Smooth muscle cell (in vitro differentiated cells): Measurements from ENCODE around the gene SGK1. TPM values are rescaled to one million over a fixed set of nuclear protein-coding genes. Genes with fewer than 3 reads are reported as not detected.

Experiments used
- DNase-seq: peaks from one replicate; lab custom pipeline; 2025; ENCODE audit not compliant: unreplicated experiment; lab: John Stamatoyannopoulos, UW
- H2AFZ ChIP-seq: fragments of 200-600 bp; sonication (generic); 2 replicates; pipeline ENCODE4 v1.6.0; 2016; ENCODE audit warnings: antibody characterized with exemption, low read depth, mild to moderate bottlenecking
- H3F3A ChIP-seq: fragments of 200-600 bp; sonication (generic); 2 replicates; pipeline ENCODE4 v1.6.0; 2017; ENCODE audit warnings: antibody characterized with exemption, low read depth
- H3K27ac ChIP-seq: fragments of 200-600 bp; sonication (generic); 2 replicates; pipeline ENCODE4 v1.5.1; 2016; ENCODE audit warnings: low read depth, mild to moderate bottlenecking
- H3K27me3 ChIP-seq: fragments of 200-600 bp; sonication (generic); 2 replicates; pipeline ENCODE4 v1.6.1; 2016; ENCODE audit warnings: low read depth, mild to moderate bottlenecking
- H3K36me3 ChIP-seq: fragments of 200-600 bp; sonication (generic); 2 replicates; pipeline ENCODE4 v1.5.1; 2016; ENCODE audit warnings: low read depth
- H3K4me1 ChIP-seq: fragments of 200-600 bp; sonication (generic); 2 replicates; pipeline ENCODE4 v1.5.1; 2016; ENCODE audit warnings: low read depth
- H3K4me2 ChIP-seq: fragments of 200-600 bp; sonication (generic); 2 replicates; pipeline ENCODE4 v1.6.0; 2016; ENCODE audit warnings: mild to moderate bottlenecking
- H3K4me3 ChIP-seq: fragments of 200-600 bp; sonication (generic); 2 replicates; pipeline ENCODE4 v1.5.1; 2016; ENCODE audit warnings: mild to moderate bottlenecking
- H3K79me2 ChIP-seq: fragments of 200-600 bp; sonication (generic); 2 replicates; pipeline ENCODE4 v1.6.0; 2016; ENCODE audit warnings: low read depth, mild to moderate bottlenecking
- H3K9ac ChIP-seq: fragments of 200-600 bp; sonication (generic); 2 replicates; pipeline ENCODE4 v1.6.0; 2016; ENCODE audit warnings: low read depth
- H3K9me3 ChIP-seq: fragments of 200-600 bp; sonication (generic); replicated peaks from 2 replicates; pipeline ENCODE4 v1.5.1; 2016; ENCODE audit warnings: low read depth
- H4K20me1 ChIP-seq: fragments of 200-600 bp; sonication (generic); 2 replicates; pipeline ENCODE4 v1.6.0; 2016; ENCODE audit warnings: low read depth
- CTCF ChIP-seq: fragments of 200-600 bp; sonication (generic); IDR thresholded peaks from 2 replicates; pipeline ENCODE4 v1.5.1; 2017; ENCODE audit warnings: borderline replicate concordance, mild to moderate bottlenecking, antibody characterized with exemption; ENCODE audit not compliant: insufficient read depth, poor library complexity, severe bottlenecking
- WGBS: methylation state at CpG from one replicate; pipeline ENCODE4 v1.1.7; 2016; ENCODE audit warnings: low lambda C conversion rate; 5-methylcytosine and 5-hydroxymethylcytosine counted together
- polyA plus RNA-seq: library from polyadenylated mRNA; unstranded; fragments of >200 nt; fragmentation: Nextera tagmentation; extraction: Ambion mirVana; gene quantifications from 2 replicates; pipeline ENCODE4 v1.2.1, GENCODE V29; 2016
- total RNA-seq: library from RNA; depleted of rRNA; stranded (reverse); fragments of >200 nt; gene quantifications from 2 replicates; pipeline ENCODE4 v1.2.3, GENCODE V29; 2014

SGK1 gene
- total and polyA plus RNA-seq, 2 experiments from 2014 or later = 18.9 to 109 TPM

- Histone ChIP-seq H3F3A (peaks cover 6% of the 10 kb centered on the region), H3K9me3 (no peaks in the 10 kb centered on the region), H3K9ac (peak overlapping the region; percentile 88), H3K4me3 (peak overlapping the region; percentile 70), H2AFZ (peak overlapping the region; percentile 89), H3K36me3 (no peaks in the 10 kb centered on the region), H3K4me2 (peak overlapping the region; percentile 88), H4K20me1 (peaks cover 25% of the 10 kb centered on the region), H3K4me1 (peaks cover 10% of the 10 kb centered on the region), H3K79me2 (peaks cover 12% of the 10 kb centered on the region), H3K27ac (peak overlapping the region; percentile 90), H3K27me3 (no peaks in the 10 kb centered on the region)
- no peak for TF ChIP-seq CTCF
- 16% methylated on average over 35 of the region's 35 CpGs for WGBS
- peak; percentile 15 for DNase-seq
Observed at GRCh38 chr6:134176264-134176975, 141.5 kb downstream of the SGK1 start.

- DNase-seq = peak; percentile 72
- peak overlapping the region; percentile 88 for H3K9ac ChIP-seq
- 1% methylated on average over 44 of the region's 44 CpGs for WGBS
Observed at GRCh38 chr6:134175532-134176263, 142.2 kb downstream of the SGK1 start.

GRCh38 chr6:134174672-134175531 lies 143.0 kb downstream of the SGK1 start:
- Histone ChIP-seq H3K79me2 (peaks cover 12% of the 10 kb centered on the region), H3K9ac (peak overlapping the region; percentile 88), H3K27ac (peak overlapping the region; percentile 90), H3K9me3 (no peaks in the 10 kb centered on the region), H2AFZ (peak overlapping the region; percentile 89), H3K4me3 (peak overlapping the region; percentile 70), H3F3A (peaks cover 6% of the 10 kb centered on the region), H3K27me3 (no peaks in the 10 kb centered on the region), H3K36me3 (no peaks in the 10 kb centered on the region), H4K20me1 (peaks cover 37% of the 10 kb centered on the region), H3K4me1 (peaks cover 10% of the 10 kb centered on the region), H3K4me2 (peak overlapping the region; percentile 88)
- 1% methylated on average over 90 of the region's 100 CpGs for WGBS
- peak; percentile 81 for DNase-seq
- TF ChIP-seq CTCF = no peak

More at GRCh38 chr6:134175532-134176263, 142.2 kb downstream of the SGK1 start:
- Histone ChIP-seq H3K27ac (peak overlapping the region; percentile 90), H3K4me1 (peaks cover 10% of the 10 kb centered on the region), H4K20me1 (peaks cover 32% of the 10 kb centered on the region), H3K36me3 (no peaks in the 10 kb centered on the region), H3K27me3 (no peaks in the 10 kb centered on the region), H3K4me2 (peak overlapping the region; percentile 88), H3K9me3 (no peaks in the 10 kb centered on the region), H3F3A (peaks cover 6% of the 10 kb centered on the region), H3K4me3 (peak overlapping the region; percentile 70), H3K79me2 (peaks cover 12% of the 10 kb centered on the region), H2AFZ (peak overlapping the region; percentile 89)
- TF ChIP-seq CTCF = no peak
